IMR-90 (cell line): ENCODE measurements around the gene GCGR.

Source experiments
- MAZ ChIP-seq: IDR thresholded peaks from 2 replicates; pipeline ENCODE4 v1.6.1; 2012; ENCODE audit warnings: low read depth, mild to moderate bottlenecking, low read length, improper control_type of control experiment, moderate library complexity, borderline replicate concordance
- POLR2A ChIP-seq: IDR thresholded peaks from 2 replicates; pipeline ENCODE4 v1.6.1; 2012; ENCODE audit warnings: mild to moderate bottlenecking, low read depth, low read length
- SMC3 ChIP-seq: fragments of 150-350 bp; IDR thresholded peaks from 2 replicates; pipeline ENCODE4 v1.6.1; 2016; ENCODE audit warnings: low read depth, mild to moderate bottlenecking, antibody characterized with exemption, low read length, moderate library complexity
- TF ChIP-seq, protein P1 (sequence below): fragments of 150-350 bp; IDR thresholded peaks from 2 replicates; pipeline ENCODE4 v1.6.1; 2017; ENCODE audit warnings: mild to moderate bottlenecking, antibody characterized with exemption, low read length, low read depth
- TF ChIP-seq, protein P2 (sequence below): conservative IDR thresholded peaks from 2 replicates; pipeline ENCODE4 v1.5.1; 2012; ENCODE audit warnings: mild to moderate bottlenecking, low read depth, low read length, improper control_type of control experiment

DNA sequence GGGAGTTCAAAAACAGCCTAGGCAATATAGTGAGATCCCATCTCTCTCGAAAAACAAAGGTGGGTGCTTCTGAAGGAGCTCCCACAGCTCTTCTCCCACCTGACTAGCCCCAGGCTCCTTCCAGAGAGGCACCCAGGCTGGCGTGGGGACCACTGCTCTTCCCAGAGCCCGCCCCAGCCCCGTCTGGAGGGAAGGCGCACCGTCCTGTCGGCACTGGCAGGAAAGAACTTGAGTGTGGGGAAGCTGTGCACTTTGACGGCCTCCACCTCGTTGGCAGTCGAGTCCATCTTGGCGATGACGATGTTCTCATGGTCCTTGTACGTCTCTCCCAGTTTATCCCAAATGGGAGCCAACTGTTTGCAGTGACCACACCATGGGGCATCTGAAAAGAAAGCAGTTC is 41.4 kb downstream of the GCGR start:
- TF ChIP-seq, protein P1, sequence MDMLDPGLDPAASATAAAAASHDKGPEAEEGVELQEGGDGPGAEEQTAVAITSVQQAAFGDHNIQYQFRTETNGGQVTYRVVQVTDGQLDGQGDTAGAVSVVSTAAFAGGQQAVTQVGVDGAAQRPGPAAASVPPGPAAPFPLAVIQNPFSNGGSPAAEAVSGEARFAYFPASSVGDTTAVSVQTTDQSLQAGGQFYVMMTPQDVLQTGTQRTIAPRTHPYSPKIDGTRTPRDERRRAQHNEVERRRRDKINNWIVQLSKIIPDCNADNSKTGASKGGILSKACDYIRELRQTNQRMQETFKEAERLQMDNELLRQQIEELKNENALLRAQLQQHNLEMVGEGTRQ: no peak
- TF ChIP-seq, protein P2, sequence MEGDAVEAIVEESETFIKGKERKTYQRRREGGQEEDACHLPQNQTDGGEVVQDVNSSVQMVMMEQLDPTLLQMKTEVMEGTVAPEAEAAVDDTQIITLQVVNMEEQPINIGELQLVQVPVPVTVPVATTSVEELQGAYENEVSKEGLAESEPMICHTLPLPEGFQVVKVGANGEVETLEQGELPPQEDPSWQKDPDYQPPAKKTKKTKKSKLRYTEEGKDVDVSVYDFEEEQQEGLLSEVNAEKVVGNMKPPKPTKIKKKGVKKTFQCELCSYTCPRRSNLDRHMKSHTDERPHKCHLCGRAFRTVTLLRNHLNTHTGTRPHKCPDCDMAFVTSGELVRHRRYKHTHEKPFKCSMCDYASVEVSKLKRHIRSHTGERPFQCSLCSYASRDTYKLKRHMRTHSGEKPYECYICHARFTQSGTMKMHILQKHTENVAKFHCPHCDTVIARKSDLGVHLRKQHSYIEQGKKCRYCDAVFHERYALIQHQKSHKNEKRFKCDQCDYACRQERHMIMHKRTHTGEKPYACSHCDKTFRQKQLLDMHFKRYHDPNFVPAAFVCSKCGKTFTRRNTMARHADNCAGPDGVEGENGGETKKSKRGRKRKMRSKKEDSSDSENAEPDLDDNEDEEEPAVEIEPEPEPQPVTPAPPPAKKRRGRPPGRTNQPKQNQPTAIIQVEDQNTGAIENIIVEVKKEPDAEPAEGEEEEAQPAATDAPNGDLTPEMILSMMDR: no peak
- no peak for TF ChIP-seq POLR2A
- no peak for TF ChIP-seq MAZ
- TF ChIP-seq SMC3: no peak
